ENCODE measurements around the gene UBA5. TPM values are rescaled to one million over a fixed set of nuclear protein-coding genes. Genes with fewer than 3 reads are reported as not detected.

Gene UBA5
- total and polyA plus RNA-seq, 9 of the 15 experiments (the other 6 are each of a cell fraction or from before 2014, with no cell fraction given), result 8.1 to 71.1 (median 29.4) TPM

DNA sequence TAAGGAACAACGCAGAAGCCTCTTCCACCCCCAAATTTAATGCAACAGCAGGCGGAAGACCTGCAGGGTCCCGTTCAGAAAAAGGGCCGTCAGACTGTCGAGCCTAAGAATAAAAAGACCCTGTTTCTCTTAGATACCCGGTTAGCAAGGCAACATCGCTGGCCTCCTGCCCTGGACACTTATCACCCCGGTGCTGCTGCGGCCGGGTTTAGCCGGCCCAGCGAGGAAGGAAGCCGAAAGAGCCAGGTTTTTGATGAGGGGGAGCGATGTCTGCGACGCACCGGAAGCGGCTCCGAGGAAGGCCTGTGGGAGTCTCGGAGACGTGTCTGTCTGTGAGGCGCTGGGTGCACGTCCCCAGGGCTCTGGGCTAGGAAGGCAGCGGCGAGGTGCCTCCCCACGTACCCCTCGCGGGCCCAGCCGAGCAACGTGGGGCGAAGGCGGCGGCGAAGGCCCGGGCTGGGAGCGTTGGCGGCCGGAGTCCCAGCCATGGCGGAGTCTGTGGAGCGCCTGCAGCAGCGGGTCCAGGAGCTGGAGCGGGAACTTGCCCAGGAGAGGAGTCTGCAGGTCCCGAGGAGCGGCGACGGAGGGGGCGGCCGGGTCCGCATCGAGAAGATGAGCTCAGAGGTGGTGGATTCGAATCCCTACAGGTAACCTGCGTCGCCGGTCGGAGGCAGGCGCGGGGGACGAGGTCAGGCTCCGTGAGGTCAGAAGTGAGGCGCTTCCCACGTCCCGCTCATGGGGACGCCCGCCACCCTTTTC is at the start of gene UBA5 (continued):
- TF ChIP-seq, protein P1, sequence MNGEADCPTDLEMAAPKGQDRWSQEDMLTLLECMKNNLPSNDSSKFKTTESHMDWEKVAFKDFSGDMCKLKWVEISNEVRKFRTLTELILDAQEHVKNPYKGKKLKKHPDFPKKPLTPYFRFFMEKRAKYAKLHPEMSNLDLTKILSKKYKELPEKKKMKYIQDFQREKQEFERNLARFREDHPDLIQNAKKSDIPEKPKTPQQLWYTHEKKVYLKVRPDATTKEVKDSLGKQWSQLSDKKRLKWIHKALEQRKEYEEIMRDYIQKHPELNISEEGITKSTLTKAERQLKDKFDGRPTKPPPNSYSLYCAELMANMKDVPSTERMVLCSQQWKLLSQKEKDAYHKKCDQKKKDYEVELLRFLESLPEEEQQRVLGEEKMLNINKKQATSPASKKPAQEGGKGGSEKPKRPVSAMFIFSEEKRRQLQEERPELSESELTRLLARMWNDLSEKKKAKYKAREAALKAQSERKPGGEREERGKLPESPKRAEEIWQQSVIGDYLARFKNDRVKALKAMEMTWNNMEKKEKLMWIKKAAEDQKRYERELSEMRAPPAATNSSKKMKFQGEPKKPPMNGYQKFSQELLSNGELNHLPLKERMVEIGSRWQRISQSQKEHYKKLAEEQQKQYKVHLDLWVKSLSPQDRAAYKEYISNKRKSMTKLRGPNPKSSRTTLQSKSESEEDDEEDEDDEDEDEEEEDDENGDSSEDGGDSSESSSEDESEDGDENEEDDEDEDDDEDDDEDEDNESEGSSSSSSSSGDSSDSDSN (IDR thresholded peaks at IDR 0.05; ENCODE audit: borderline replicate concordance in 1 of 2, low read depth in 2 of 2, low read length in 2 of 2), result peak; percentile 91 to 96
- TF ChIP-seq WHSC1 (IDR thresholded peaks at IDR 0.05; ENCODE audit: low read length), result no peak
- TF ChIP-seq DMBX1 (CRISPR knock-in tag; IDR thresholded peaks at IDR 0.05; ENCODE audit: borderline replicate concordance), result no peak
- TF ChIP-seq ZBTB8A (IDR thresholded peaks at IDR 0.05; ENCODE audit: partially characterized antibody), result no peak
- no peak for TF ChIP-seq CHD1 (IDR thresholded peaks at IDR 0.05; ENCODE audit: low read length)
- no peak for TF ChIP-seq EHMT2 (IDR thresholded peaks at IDR 0.05)
- TF ChIP-seq POLR2G (IDR thresholded peaks at IDR 0.05; ENCODE audit: low read depth, low read length), result peak; percentile 92
- TF ChIP-seq NELFE (IDR thresholded peaks at IDR 0.05; ENCODE audit: insufficient read depth, insufficient read length), result no peak
- TF ChIP-seq, protein P2, sequence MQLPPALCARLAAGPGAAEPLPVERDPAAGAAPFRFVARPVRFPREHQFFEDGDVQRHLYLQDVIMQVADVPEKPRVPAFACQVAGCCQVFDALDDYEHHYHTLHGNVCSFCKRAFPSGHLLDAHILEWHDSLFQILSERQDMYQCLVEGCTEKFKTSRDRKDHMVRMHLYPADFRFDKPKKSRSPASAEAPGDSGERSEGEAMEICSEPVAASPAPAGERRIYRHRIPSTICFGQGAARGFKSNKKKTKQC (CRISPR knock-in tag; IDR thresholded peaks at IDR 0.05), result no peak
- TF ChIP-seq SOX6 (IDR thresholded peaks at IDR 0.05), result no peak
- TF ChIP-seq GTF2E2 (tag; IDR thresholded peaks at IDR 0.05), result 0 out of 2 replicates have a peak, but pooled peaks have one; percentile 39
- TF ChIP-seq JUN (IDR thresholded peaks at IDR 0.05; ENCODE audit: borderline replicate concordance, low read depth, low read length), result no peak
- TF ChIP-seq JUN (CRISPR knock-in tag; IDR thresholded peaks at IDR 0.05; ENCODE audit: borderline replicate concordance), result no peak
- TF ChIP-seq ZNF134 (CRISPR knock-in tag; conservative IDR thresholded peaks at IDR 0.05), result no peak
- no peak for TF ChIP-seq THRAP3 (IDR thresholded peaks at IDR 0.05; ENCODE audit: borderline replicate concordance)
- 0 out of 2 replicates have a peak, but pooled peaks have one; percentile 36 for TF ChIP-seq E2F3 (CRISPR knock-in tag; IDR thresholded peaks at IDR 0.05)
- peak; percentile 26; the same call in 1 of the 2 replicates for TF ChIP-seq SNIP1 (IDR thresholded peaks at IDR 0.05; ENCODE audit: low read depth)
- TF ChIP-seq TAF9B (IDR thresholded peaks at IDR 0.05; ENCODE audit: partially characterized antibody), result peak; percentile 68
- TF ChIP-seq NRF1 (conservative IDR thresholded peaks at IDR 0.05 in 1 of 2, IDR thresholded peaks at IDR 0.05 in 1 of 2), result peak in 1 of 2 experiments; percentile 19; a peak in 2 of 4 replicates
- peak; percentile 26; the same call in 1 of the 2 replicates for TF ChIP-seq NBN (IDR thresholded peaks at IDR 0.05; ENCODE audit: low read depth)
- no peak for TF ChIP-seq ZNF780A (CRISPR knock-in tag; IDR thresholded peaks at IDR 0.05)
- TF ChIP-seq, protein P3, sequence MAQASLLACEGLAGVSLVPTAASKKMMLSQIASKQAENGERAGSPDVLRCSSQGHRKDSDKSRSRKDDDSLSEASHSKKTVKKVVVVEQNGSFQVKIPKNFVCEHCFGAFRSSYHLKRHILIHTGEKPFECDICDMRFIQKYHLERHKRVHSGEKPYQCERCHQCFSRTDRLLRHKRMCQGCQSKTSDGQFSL (CRISPR knock-in tag; IDR thresholded peaks at IDR 0.05), result peak; percentile 29; the same call in 1 of the 2 replicates
- TF ChIP-seq, protein P3 (tag; IDR thresholded peaks at IDR 0.05), result no peak
- 0 out of 2 replicates have a peak, but pooled peaks have one; percentile 34 for TF ChIP-seq OTX1 (CRISPR knock-in tag; IDR thresholded peaks at IDR 0.05)
- peak; percentile 30 to 43; a peak in 2 of 4 replicates for TF ChIP-seq MAZ (CRISPR knock-in tag; conservative IDR thresholded peaks at IDR 0.05 in 1 of 2, IDR thresholded peaks at IDR 0.05 in 1 of 2)
- TF ChIP-seq BMI1 (IDR thresholded peaks at IDR 0.05; ENCODE audit: low read length), result no peak

Measured in K562 (cell line).